UCSD-AML1 (cell line): ENCODE data around the gene ZDHHC12.

Experiments used
- DNase-seq: peaks from one replicate; lab custom pipeline; 2025; ENCODE audit not compliant: unreplicated experiment; lab: John Stamatoyannopoulos, UW

Gene ZDHHC12

GRCh38 chr9:128731093-128731492 lies 7.2 kb upstream of the ZDHHC12 start:
- no peak for DNase-seq

- DNase-seq: no peak
Measured at GRCh38 chr9:128729766-128730517, 6.0 kb upstream of the ZDHHC12 start.

GRCh38 chr9:128729302-128729701 lies 5.4 kb upstream of the ZDHHC12 start:
- DNase-seq: no peak

- no peak for DNase-seq
Measured at GRCh38 chr9:128728298-128728697, 4.4 kb upstream of the ZDHHC12 start.

- DNase-seq: no peak
Measured at GRCh38 chr9:128727640-128728248, 3.8 kb upstream of the ZDHHC12 start.

- peak; percentile 42 for DNase-seq
Measured at GRCh38 chr9:128724744-128725211, 851 bp upstream of the ZDHHC12 start.

- no peak for DNase-seq
Measured at GRCh38 chr9:128723352-128723865, 518 bp downstream of the ZDHHC12 start.

- DNase-seq: no peak
Measured at GRCh38 chr9:128722380-128723351, 1.3 kb downstream of the ZDHHC12 start.

- DNase-seq: no peak
Measured at GRCh38 chr9:128721487-128722010, 2.4 kb downstream of the ZDHHC12 start.

- DNase-seq: no peak
Measured at GRCh38 chr9:128720841-128721486, 3.0 kb downstream of the ZDHHC12 start.

GRCh38 chr9:128719919-128720605 lies 3.9 kb downstream of the ZDHHC12 start:
- no peak for DNase-seq

- DNase-seq: no peak
Measured at GRCh38 chr9:128718475-128718874, 5.5 kb downstream of the ZDHHC12 start.

- DNase-seq: no peak
Measured at GRCh38 chr9:128718047-128718446, 5.9 kb downstream of the ZDHHC12 start.

- no peak for DNase-seq
Measured at GRCh38 chr9:128716581-128717254, 7.2 kb downstream of the ZDHHC12 start.

- DNase-seq: no peak
Measured at GRCh38 chr9:128715436-128715750, 8.5 kb downstream of the ZDHHC12 start.

- DNase-seq: no peak
Measured at GRCh38 chr9:128714586-128715435, 9.1 kb downstream of the ZDHHC12 start.

GRCh38 chr9:128713941-128714573 lies 9.9 kb downstream of the ZDHHC12 start:
- DNase-seq: no peak

GRCh38 chr9:128713411-128713780 lies 10.5 kb downstream of the ZDHHC12 start:
- no peak for DNase-seq
